Measurements from ENCODE around the gene VTCN1.

GRCh38 chr1:117143172-117143571, 67.6 kb downstream of the VTCN1 start:
- TF ChIP-seq POLR2A (IDR thresholded peaks at IDR 0.05; ENCODE audit: low read length), result no peak
- no peak for TF ChIP-seq GATA1 (IDR thresholded peaks at IDR 0.05; ENCODE audit: low read depth, low read length)

All from erythroblast (primary cell).